Endothelial cell of umbilical vein (primary cell): ENCODE measurements around the gene PARP8. TPM values are rescaled to one million over a fixed set of nuclear protein-coding genes. Genes with fewer than 3 reads are reported as not detected.

Source experiments
- BruUV-seq: library from RNA; stranded (reverse); fragments of 400-500 nt; replicated peaks from 2 replicates; lab custom pipeline; 2021; lab: Mats Ljungman, UMichigan
- CTCF ChIA-PET: fragments of 300-600, 350-600 bp; sonication (Branson Sonifier 250); formaldehyde crosslinking; loops from one replicate; lab custom pipeline; 2021; ENCODE audit warnings: antibody characterized with exemption, inconsistent platforms; lab: Charles Lee
- POLR2A ChIA-PET: fragments of 300-600, 350-600 bp; sonication (Branson Sonifier 250); formaldehyde crosslinking; loops from one replicate; lab custom pipeline; 2021; ENCODE audit warnings: antibody characterized with exemption, inconsistent platforms; lab: Charles Lee
- DNase-seq: peaks from one replicate; pipeline ENCODE4 v3.0.0-alpha.2; 2011; ENCODE audit warnings: low read depth, low spot score
- FAIRE-seq: peaks from 2 replicates; lab custom pipeline; 2011; peaks lifted over from hg19 to GRCh38; lab: Jason Lieb, UNC
- H2AFZ ChIP-seq: 2 replicates; pipeline ENCODE4 v1.6.0; 2012; ENCODE audit warnings: low read depth, low read length, control low read depth, inconsistent platforms
- H3K27ac ChIP-seq: 2 replicates; pipeline ENCODE4 v1.5.1; 2011; ENCODE audit warnings: low read depth, mild to moderate bottlenecking, control low read depth, low read length, moderate library complexity; ENCODE audit not compliant: insufficient read depth
- H3K27me3 ChIP-seq, 2 experiments: 2 replicates each; pipeline versions ENCODE4 v1.6.0 to v1.6.1; 2011; ENCODE audit warnings: low read length in 2 of 2, mixed read lengths in 1 of 2; ENCODE audit not compliant: control insufficient read depth in 2 of 2, insufficient read depth in 2 of 2
- H3K36me3 ChIP-seq, 2 experiments: 2 replicates in 1 of 2; 3 replicates in 1 of 2; pipeline ENCODE4 v1.5.1; 2011; ENCODE audit warnings: low read length in 2 of 2, mild to moderate bottlenecking in 1 of 2, moderate library complexity in 1 of 2; ENCODE audit not compliant: control insufficient read depth in 2 of 2, insufficient read depth in 2 of 2; ENCODE audit errors: extremely low read depth in 1 of 2
- H3K4me1 ChIP-seq: 3 replicates; pipeline ENCODE4 v1.5.1; 2011; ENCODE audit warnings: mild to moderate bottlenecking, low read length; ENCODE audit not compliant: control insufficient read depth, insufficient read depth; ENCODE audit errors: extremely low read depth
- H3K4me2 ChIP-seq: 2 replicates; pipeline ENCODE4 v1.6.1; 2011; ENCODE audit warnings: low read length, control low read depth, mixed read lengths; ENCODE audit not compliant: insufficient read depth
- H3K4me3 ChIP-seq, 3 experiments: fragments of 200-600 bp in 1 of 3; sonication (generic), shearing (Covaris generic) in 1 of 3; replicated peaks in 1 of 3; 2 replicates each; pipeline ENCODE4 v1.5.1; 2011 to 2016; ENCODE audit warnings: control low read depth in 3 of 3, low read length in 3 of 3, mild to moderate bottlenecking in 2 of 3, inconsistent platforms in 1 of 3, low read depth in 1 of 3, moderate library complexity in 1 of 3; ENCODE audit not compliant: insufficient read depth in 1 of 3
- H3K79me2 ChIP-seq: 2 replicates; pipeline ENCODE4 v1.6.0; 2012; ENCODE audit warnings: low read length, inconsistent platforms; ENCODE audit not compliant: control insufficient read depth, insufficient read depth
- H3K9ac ChIP-seq: replicated peaks from 2 replicates; pipeline ENCODE3; 2011; ENCODE audit warnings: low read length, control low read depth; ENCODE audit not compliant: insufficient read depth; ENCODE audit errors: extremely low read depth
- H3K9me1 ChIP-seq: replicated peaks from 3 replicates; pipeline ENCODE4 v1.6.0; 2011; ENCODE audit warnings: mild to moderate bottlenecking, low read length; ENCODE audit not compliant: control insufficient read depth, insufficient read depth; ENCODE audit errors: extremely low read depth
- H3K9me3 ChIP-seq: replicated peaks from 2 replicates; pipeline ENCODE4 v1.5.1; 2012; ENCODE audit warnings: low read length, inconsistent platforms; ENCODE audit not compliant: control insufficient read depth, insufficient read depth
- H4K20me1 ChIP-seq: replicated peaks from 2 replicates; pipeline ENCODE3; 2011; ENCODE audit warnings: mild to moderate bottlenecking, low read length; ENCODE audit not compliant: control insufficient read depth, insufficient read depth; ENCODE audit errors: extremely low read depth
- EZH2 ChIP-seq: IDR thresholded peaks from 2 replicates; pipeline ENCODE4 v1.6.1; 2012; ENCODE audit warnings: borderline replicate concordance, low read depth, mild to moderate bottlenecking, moderate library complexity, low read length, inconsistent platforms; ENCODE audit not compliant: severe bottlenecking
- FOS ChIP-seq: IDR thresholded peaks from 2 replicates; pipeline ENCODE4 v1.6.1; 2011; ENCODE audit warnings: mild to moderate bottlenecking, low read length, moderate library complexity, borderline replicate concordance; ENCODE audit not compliant: insufficient read depth
- GATA2 ChIP-seq: IDR thresholded peaks from 2 replicates; pipeline ENCODE4 v1.7.0; 2011; ENCODE audit warnings: low read depth, mild to moderate bottlenecking, moderate library complexity, mixed read lengths, low read length; ENCODE audit not compliant: insufficient read length, insufficient read depth
- JUN ChIP-seq: IDR thresholded peaks from 2 replicates; pipeline ENCODE4 v1.6.1; 2011; ENCODE audit warnings: borderline replicate concordance, low read depth; ENCODE audit not compliant: insufficient read length, insufficient read depth
- MAX ChIP-seq: IDR thresholded peaks from 2 replicates; pipeline ENCODE4 v1.6.1; 2011; ENCODE audit not compliant: insufficient read depth, insufficient read length
- MYC ChIP-seq: IDR thresholded peaks from one replicate; pipeline ENCODE4 v1.6.1; 2011; ENCODE audit warnings: mild to moderate bottlenecking, low read depth, low read length
- POLR2AphosphoS5 ChIP-seq: IDR thresholded peaks from 2 replicates; pipeline ENCODE4 v1.6.1; 2012; ENCODE audit warnings: low read depth, mild to moderate bottlenecking, control low read depth, low read length, moderate library complexity; ENCODE audit not compliant: insufficient read depth
- dilution Hi-C: fragments of 300-500 bp; cut with MboI; formaldehyde crosslinking; loops from one replicate; pipeline ENCODE4 v1.15.0; 2019; ENCODE audit warnings: low sequenced_read_pairs; ENCODE audit not compliant: extremely low pct_ligation_motif_present
- intact Hi-C: fragments of 100-400 bp; cut with micrococcal nuclease; formaldehyde crosslinking; loops from one replicate; pipeline ENCODE4 v1.10.0; 2022
- polyA plus RNA-seq, 4 experiments: library from polyadenylated mRNA; depleted of rRNA in 3 of 4; stranded (reverse) in 3 of 4; unstranded in 1 of 4; fragments of >200 nt; gene quantifications; 2 replicates each; pipeline versions ENCODE4 v1.2.1 to v1.2.3, GENCODE V29; 2011 to 2012; ENCODE audit warnings: missing spikeins in 1 of 4
- total RNA-seq: library from RNA; stranded (reverse); gene quantifications from 2 replicates; pipeline ENCODE4 v1.2.3, GENCODE V29; 2021

PARP8 gene
- total and polyA plus RNA-seq, 2 donors (not counting 3 experiments of a cell fraction or from before 2014, with no cell fraction given), result 0.03 to 0.60 TPM

GRCh38 chr5:50725800-50726474, 59.5 kb downstream of the PARP8 start:
- Histone ChIP-seq H3K27me3 (no peaks in the 10 kb centered on the region), H2AFZ (no peak overlapping the region), H3K79me2 (no peaks in the 10 kb centered on the region), H4K20me1 (no peaks in the 10 kb centered on the region), H3K9me1 (no peaks in the 10 kb centered on the region), H3K27ac (no peak overlapping the region), H3K9me3 (peaks cover 2% of the 10 kb centered on the region), H3K9ac (no peak overlapping the region), H3K36me3 (no peaks in the 10 kb centered on the region), H3K4me1 (no peaks in the 10 kb centered on the region), H3K4me2 (no peak overlapping the region), H3K4me3 (no peak overlapping the region)
- intact Hi-C loops, result no loop called here
- ChIA-PET POLR2A (no interaction called here), CTCF (no interaction called here)
- no peak for FAIRE-seq
- BruUV-seq, result no TSS peak
- no peak for DNase-seq
- dilution Hi-C loops, result no loop called here
- no peak for TF ChIP-seq FOS
- TF ChIP-seq JUN, result no peak
- no peak for TF ChIP-seq EZH2

GRCh38 chr5:50726475-50727148, 60.2 kb downstream of the PARP8 start:
- Histone ChIP-seq H3K4me2 (no peak overlapping the region), H3K9me1 (no peaks in the 10 kb centered on the region), H3K9ac (no peak overlapping the region), H3K36me3 (no peaks in the 10 kb centered on the region), H4K20me1 (no peaks in the 10 kb centered on the region), H2AFZ (no peak overlapping the region), H3K27me3 (no peaks in the 10 kb centered on the region), H3K79me2 (no peaks in the 10 kb centered on the region), H3K4me1 (no peaks in the 10 kb centered on the region), H3K9me3 (peaks cover 2% of the 10 kb centered on the region), H3K27ac (no peak overlapping the region), H3K4me3 (no peak overlapping the region)
- FAIRE-seq (no peak), DNase-seq (no peak)
- intact Hi-C loops, result no loop called here
- CTCF ChIA-PET, result no interaction called here
- POLR2A ChIA-PET, result no interaction called here
- no TSS peak for BruUV-seq
- no peak for TF ChIP-seq MYC
- no peak for TF ChIP-seq MAX
- no peak for TF ChIP-seq POLR2AphosphoS5
- TF ChIP-seq GATA2, result no peak
- no peak for TF ChIP-seq EZH2
- dilution Hi-C loops, result no loop called here
